Measurements from ENCODE around the gene FOXL2. TPM values are rescaled to one million over a fixed set of nuclear protein-coding genes. Genes with fewer than 3 reads are reported as not detected.

Gene FOXL2
- total RNA-seq, 1 experiment from 2014 or later: 0.22 TPM

DNA sequence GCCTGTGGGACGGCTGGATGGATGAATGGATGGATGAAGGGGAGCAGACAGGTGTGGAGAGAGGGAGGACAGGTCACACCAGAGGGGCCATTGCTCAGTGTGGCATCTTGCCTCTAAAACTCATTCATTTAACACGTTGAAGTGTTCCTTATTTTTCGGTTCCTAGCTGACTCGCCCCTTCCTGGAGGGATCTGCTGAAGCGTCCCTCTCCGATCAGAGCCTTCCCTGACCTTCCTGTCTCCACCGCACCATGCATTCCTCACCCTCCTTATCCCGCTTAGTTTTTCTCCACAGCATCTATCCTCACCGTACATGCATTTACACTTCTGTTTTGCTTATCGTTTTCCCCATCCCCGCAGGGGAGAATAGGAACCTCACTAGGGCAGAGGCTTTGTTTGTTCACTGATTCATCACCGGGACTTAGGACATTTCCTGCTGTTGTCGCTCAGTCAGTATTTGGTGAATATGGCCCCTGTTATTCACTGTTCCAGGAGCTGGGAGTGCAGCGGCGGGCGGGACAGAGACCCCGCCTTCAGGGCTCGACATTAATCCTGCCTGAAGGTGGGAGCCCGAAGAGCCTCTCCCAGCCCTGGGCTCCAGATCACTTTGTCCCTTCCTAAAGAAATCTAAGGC is 32.0 kb downstream of the FOXL2 start:
- Histone ChIP-seq H2BK15ac (ENCODE audit: low read depth, low read length) (no peak overlapping the region), H2BK20ac (ENCODE audit: low read depth, low read length, poor library complexity, severe bottlenecking) (no peak overlapping the region), H3K79me1 (ENCODE audit: insufficient read depth, low read depth, low read length, poor library complexity, severe bottlenecking) (no peaks in the 10 kb centered on the region), H2AFZ (ENCODE audit: low read length) (no peak overlapping the region), H3K9ac (ENCODE audit: extremely low read depth, insufficient read length, low read length) (peak overlapping the region; percentile 6), H4K91ac (ENCODE audit: insufficient read length, low read depth, low read length) (no peak overlapping the region), H3K27me3 (ENCODE audit: insufficient read depth, low read length) (no peaks in the 10 kb centered on the region), H2BK120ac (ENCODE audit: low read depth, low read length, poor library complexity, severe bottlenecking) (no peak overlapping the region), H4K5ac (ENCODE audit: insufficient read length, low read depth, low read length) (no peak overlapping the region), H3K79me2 (ENCODE audit: insufficient read depth, low read length) (no peaks in the 10 kb centered on the region), H3K4me2 (ENCODE audit: insufficient read depth, insufficient read length, low read length) (peak overlapping the region; percentile 71), H3K9me3 (ENCODE audit: control insufficient read depth, low read depth, low read length) (no peaks in the 10 kb centered on the region), H3K18ac (ENCODE audit: insufficient read length, low read depth, low read length) (no peak overlapping the region), H2BK12ac (ENCODE audit: insufficient read length, low read depth, low read length) (no peak overlapping the region), H2BK5ac (ENCODE audit: insufficient read length, low read length) (no peak overlapping the region), H4K8ac (replicated peaks; ENCODE audit: insufficient read length, low read depth, low read length) (no peak overlapping the region), H4K20me1 (ENCODE audit: control insufficient read depth, insufficient read depth, insufficient read length) (no peaks in the 10 kb centered on the region), H3K27ac (ENCODE audit: insufficient read length, low read depth, low read length) (no peak overlapping the region), H3K56ac (ENCODE audit: insufficient read length, low read depth, low read length) (no peak overlapping the region), H3K4me1 (ENCODE audit: insufficient read depth, low read length) (no peaks in the 10 kb centered on the region; the same call in 1 of the 2 replicates), H3K4ac (ENCODE audit: low read depth, low read length) (no peak overlapping the region), H2AK5ac (ENCODE audit: insufficient read length, low read length) (no peak overlapping the region), H3K14ac (ENCODE audit: insufficient read depth, low read length) (no peak overlapping the region), H3K23me2 (ENCODE audit: insufficient read length, low read depth, low read length, poor library complexity, severe bottlenecking) (peaks cover 5% of the 10 kb centered on the region), H3T11ph (ENCODE audit: low read length) (no peak overlapping the region), H3K23ac (ENCODE audit: insufficient read length, low read depth, low read length) (no peak overlapping the region)
- Mint-ChIP-seq H3K27me3 (ENCODE audit: low read depth) (peaks cover 34% of the 10 kb centered on the region), H3K36me3 (ENCODE audit: insufficient read depth in 1 of 3, low read depth in 3 of 3) (no peaks in the 10 kb centered on the region), H3K27ac (no peak overlapping the region; a peak in 1 of 7 replicates), H3K9me3 (no peaks in the 10 kb centered on the region), H3K4me1 (peaks cover 6% of the 10 kb centered on the region in 2 experiments; a peak in 3 of 4 replicates), H3K4me3 (peak overlapping the region; percentile 73 to 83)
- no peak for DNase-seq
- WGBS (ENCODE audit: extremely low coverage, insufficient read length, low lambda C conversion rate): no CpG with 5 or more reads among the region's 19 CpGs
- TF ChIP-seq, protein P1, sequence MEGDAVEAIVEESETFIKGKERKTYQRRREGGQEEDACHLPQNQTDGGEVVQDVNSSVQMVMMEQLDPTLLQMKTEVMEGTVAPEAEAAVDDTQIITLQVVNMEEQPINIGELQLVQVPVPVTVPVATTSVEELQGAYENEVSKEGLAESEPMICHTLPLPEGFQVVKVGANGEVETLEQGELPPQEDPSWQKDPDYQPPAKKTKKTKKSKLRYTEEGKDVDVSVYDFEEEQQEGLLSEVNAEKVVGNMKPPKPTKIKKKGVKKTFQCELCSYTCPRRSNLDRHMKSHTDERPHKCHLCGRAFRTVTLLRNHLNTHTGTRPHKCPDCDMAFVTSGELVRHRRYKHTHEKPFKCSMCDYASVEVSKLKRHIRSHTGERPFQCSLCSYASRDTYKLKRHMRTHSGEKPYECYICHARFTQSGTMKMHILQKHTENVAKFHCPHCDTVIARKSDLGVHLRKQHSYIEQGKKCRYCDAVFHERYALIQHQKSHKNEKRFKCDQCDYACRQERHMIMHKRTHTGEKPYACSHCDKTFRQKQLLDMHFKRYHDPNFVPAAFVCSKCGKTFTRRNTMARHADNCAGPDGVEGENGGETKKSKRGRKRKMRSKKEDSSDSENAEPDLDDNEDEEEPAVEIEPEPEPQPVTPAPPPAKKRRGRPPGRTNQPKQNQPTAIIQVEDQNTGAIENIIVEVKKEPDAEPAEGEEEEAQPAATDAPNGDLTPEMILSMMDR (conservative IDR thresholded peaks at IDR 0.05): no peak

All from H9 (cell line).